PC-3 (cell line): ENCODE measurements around the gene NIT1. TPM values are rescaled to one million over a fixed set of nuclear protein-coding genes. Genes with fewer than 3 reads are reported as not detected.

Experiments used
- ATAC-seq: fragments of 200-7000 bp; cut with Tn5 transposase; 2 replicates; pipeline ENCODE4 v1.9.1; 2020; ENCODE audit warnings: mild to moderate bottlenecking, moderate library complexity
- BruUV-seq: library from RNA; stranded (reverse); fragments of 400-500 nt; replicated peaks from 2 replicates; lab custom pipeline; 2021; lab: Mats Ljungman, UMichigan
- CTCF ChIA-PET: fragments of 300-600 bp; sonication (Branson Sonifier 250); formaldehyde crosslinking; loops from one replicate; lab custom pipeline; 2022; ENCODE audit warnings: antibody characterized with exemption; lab: Charles Lee
- POLR2A ChIA-PET: fragments of 300-600 bp; sonication (Branson Sonifier 250); formaldehyde crosslinking; loops from one replicate; lab custom pipeline; 2022; ENCODE audit warnings: antibody characterized with exemption; ENCODE audit not compliant: unreplicated experiment; lab: Charles Lee
- DNase-seq: peaks from one replicate; pipeline ENCODE4 v3.0.0-alpha.2; 2015
- H2AFZ ChIP-seq: fragments of 300-600 bp; sonication (generic); 2 replicates; pipeline ENCODE4 v1.6.0; 2016; ENCODE audit warnings: antibody characterized with exemption, low read length
- H3F3A ChIP-seq: fragments of 300-600 bp; sonication (generic); one replicate; pipeline ENCODE4 v1.6.0; 2017; ENCODE audit warnings: antibody characterized with exemption, low read length, control low read depth, mild to moderate bottlenecking; ENCODE audit not compliant: unreplicated experiment
- H3K27ac ChIP-seq: fragments of 300-600 bp; sonication (generic); 2 replicates; pipeline ENCODE4 v1.5.1; 2016; ENCODE audit warnings: mild to moderate bottlenecking, low read length
- H3K27me3 ChIP-seq: fragments of 300-600 bp; sonication (generic); 2 replicates; pipeline ENCODE4 v1.6.1; 2016; ENCODE audit warnings: low read length, mixed read lengths
- H3K36me3 ChIP-seq: fragments of 300-600 bp; sonication (generic); 2 replicates; pipeline ENCODE4 v1.6.1; 2016; ENCODE audit warnings: low read depth, mixed run types, low read length, mixed read lengths
- H3K4me1 ChIP-seq: fragments of 300-600 bp; sonication (generic); 2 replicates; pipeline ENCODE4 v1.5.1; 2016; ENCODE audit warnings: low read length; ENCODE audit not compliant: insufficient read depth
- H3K4me2 ChIP-seq: fragments of 300-600 bp; sonication (generic); 2 replicates; pipeline ENCODE4 v1.6.0; 2016; ENCODE audit warnings: low read length
- H3K4me3 ChIP-seq: fragments of 300-600 bp; sonication (generic); 2 replicates; pipeline ENCODE4 v1.5.1; 2016; ENCODE audit warnings: mild to moderate bottlenecking, low read length, mixed read lengths
- H3K79me2 ChIP-seq: fragments of 300-600 bp; sonication (generic); 2 replicates; pipeline ENCODE4 v1.6.1; 2017; ENCODE audit warnings: low read length, mixed read lengths
- H3K9ac ChIP-seq: fragments of 300-600 bp; sonication (generic); 2 replicates; pipeline ENCODE4 v1.6.0; 2016; ENCODE audit warnings: mild to moderate bottlenecking, low read length
- H3K9me2 ChIP-seq: fragments of 300-600 bp; sonication (generic); replicated peaks from 2 replicates; pipeline ENCODE4 v1.6.1; 2016; ENCODE audit warnings: mixed run types, low read length, mixed read lengths
- H3K9me3 ChIP-seq: fragments of 300-600 bp; sonication (generic); 2 replicates; pipeline ENCODE4 v1.6.1; 2016; ENCODE audit warnings: low read length, mixed read lengths
- H4K20me1 ChIP-seq: fragments of 300-600 bp; sonication (generic); 2 replicates; pipeline ENCODE4 v1.6.1; 2016; ENCODE audit warnings: low read length, mixed read lengths
- EZH2 ChIP-seq: fragments of 300-600 bp; sonication (generic); IDR thresholded peaks from one replicate; pipeline ENCODE4 v1.6.1; 2017; ENCODE audit warnings: antibody characterized with exemption, mild to moderate bottlenecking, low read length; ENCODE audit not compliant: unreplicated experiment
- EZH2phosphoT487 ChIP-seq: fragments of 300-600 bp; sonication (generic); IDR thresholded peaks from 2 replicates; pipeline ENCODE4 v1.6.1; 2018; ENCODE audit warnings: mild to moderate bottlenecking, antibody characterized with exemption, low read length, borderline replicate concordance
- intact Hi-C: fragments of 100-400 bp; cut with micrococcal nuclease; formaldehyde crosslinking; loops from 2 replicates; pipeline ENCODE4 v1.9.0; 2023
- total RNA-seq: library from RNA; depleted of rRNA; stranded (reverse); fragments of >200 nt; gene quantifications from 2 replicates; pipeline ENCODE4 v1.2.3, GENCODE V29; 2014
- TF ChIP-seq, protein P1 (sequence below): fragments of 300-600 bp; sonication (generic); conservative IDR thresholded peaks from 2 replicates; pipeline ENCODE4 v1.5.1; 2017; ENCODE audit warnings: antibody characterized with exemption, low read depth, mild to moderate bottlenecking, low read length

The NIT1 gene
- total RNA-seq, 1 experiment from 2014 or later = 18.1 TPM

DNA sequence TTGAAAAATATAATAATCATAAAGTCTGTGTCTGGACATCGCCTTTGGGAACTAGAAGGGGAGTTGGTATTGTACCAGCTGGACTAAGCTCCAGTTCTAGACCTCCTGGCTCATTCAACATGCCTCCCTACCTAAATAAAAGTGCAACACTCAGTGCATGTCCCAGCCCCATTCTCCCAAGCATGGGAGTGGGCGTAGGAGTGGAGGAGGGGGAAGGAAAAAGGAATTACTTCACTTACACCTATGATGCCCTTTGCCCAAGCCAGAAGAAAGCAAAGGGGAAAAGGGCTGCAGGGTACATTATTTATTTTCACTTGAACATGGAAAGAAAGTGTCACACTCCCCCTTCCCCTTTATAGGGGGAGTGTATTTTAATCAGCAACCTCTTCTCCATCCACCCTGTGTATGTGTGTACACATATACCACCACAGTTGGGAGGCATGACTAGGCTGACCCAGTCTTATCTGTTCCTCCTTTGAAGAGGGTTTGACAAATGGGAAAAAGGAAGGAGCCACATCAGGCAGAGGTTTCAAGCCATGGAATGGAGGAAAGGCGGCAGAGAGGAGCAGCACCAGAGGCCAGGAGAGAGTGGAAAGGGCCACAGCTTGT, 3.2 kb downstream of the NIT1 start:
- no peak overlapping the region for H3K4me2 ChIP-seq
- H3K4me1 ChIP-seq = peaks cover 27% of the 10 kb centered on the region
- H3F3A ChIP-seq = no peaks in the 10 kb centered on the region
- H2AFZ ChIP-seq = no peak overlapping the region
- ATAC-seq (no peak), DNase-seq (no peak)
- intact Hi-C loops = no loop called here
- H3K27me3 ChIP-seq = no peaks in the 10 kb centered on the region
- no TSS peak for BruUV-seq
- POLR2A ChIA-PET = no interaction called here
- H3K9me3 ChIP-seq = no peaks in the 10 kb centered on the region
- no peak for TF ChIP-seq EZH2phosphoT487
- TF ChIP-seq EZH2 = no peak
- TF ChIP-seq, protein P1, sequence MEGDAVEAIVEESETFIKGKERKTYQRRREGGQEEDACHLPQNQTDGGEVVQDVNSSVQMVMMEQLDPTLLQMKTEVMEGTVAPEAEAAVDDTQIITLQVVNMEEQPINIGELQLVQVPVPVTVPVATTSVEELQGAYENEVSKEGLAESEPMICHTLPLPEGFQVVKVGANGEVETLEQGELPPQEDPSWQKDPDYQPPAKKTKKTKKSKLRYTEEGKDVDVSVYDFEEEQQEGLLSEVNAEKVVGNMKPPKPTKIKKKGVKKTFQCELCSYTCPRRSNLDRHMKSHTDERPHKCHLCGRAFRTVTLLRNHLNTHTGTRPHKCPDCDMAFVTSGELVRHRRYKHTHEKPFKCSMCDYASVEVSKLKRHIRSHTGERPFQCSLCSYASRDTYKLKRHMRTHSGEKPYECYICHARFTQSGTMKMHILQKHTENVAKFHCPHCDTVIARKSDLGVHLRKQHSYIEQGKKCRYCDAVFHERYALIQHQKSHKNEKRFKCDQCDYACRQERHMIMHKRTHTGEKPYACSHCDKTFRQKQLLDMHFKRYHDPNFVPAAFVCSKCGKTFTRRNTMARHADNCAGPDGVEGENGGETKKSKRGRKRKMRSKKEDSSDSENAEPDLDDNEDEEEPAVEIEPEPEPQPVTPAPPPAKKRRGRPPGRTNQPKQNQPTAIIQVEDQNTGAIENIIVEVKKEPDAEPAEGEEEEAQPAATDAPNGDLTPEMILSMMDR = no peak
- peaks cover 52% of the 10 kb centered on the region for H3K79me2 ChIP-seq
- H3K9me2 ChIP-seq = no peaks in the 10 kb centered on the region
- H3K27ac ChIP-seq = no peak overlapping the region
- H3K4me3 ChIP-seq = no peak overlapping the region
- no peaks in the 10 kb centered on the region for H4K20me1 ChIP-seq
- peaks cover 52% of the 10 kb centered on the region for H3K36me3 ChIP-seq
- CTCF ChIA-PET = no interaction called here
- H3K9ac ChIP-seq = no peak overlapping the region

DNA sequence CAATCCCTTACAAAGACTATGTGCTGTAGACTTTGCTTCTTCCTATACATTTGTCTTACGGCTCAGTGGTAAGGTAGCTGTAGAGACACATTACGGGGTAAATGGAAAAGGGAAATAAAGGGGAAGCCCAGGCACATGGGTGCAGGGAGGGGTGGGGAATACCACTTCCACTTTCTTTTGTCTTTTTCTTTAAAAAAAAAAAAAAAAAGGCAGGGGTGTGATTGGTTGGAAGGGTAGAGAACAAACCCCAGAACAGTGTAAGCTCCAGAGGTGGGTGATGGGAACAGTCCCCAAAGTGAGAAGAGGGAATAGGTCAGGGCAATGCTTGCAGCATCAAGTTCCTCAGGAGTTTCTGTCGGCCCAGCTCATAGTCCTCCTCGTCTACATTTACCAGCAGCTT, 3.9 kb downstream of the NIT1 start:
- H3K79me2 ChIP-seq = peaks cover 49% of the 10 kb centered on the region
- no peak overlapping the region for H3K4me2 ChIP-seq
- H3K27me3 ChIP-seq = no peaks in the 10 kb centered on the region
- ChIA-PET CTCF (no interaction called here), POLR2A (interaction anchor here (0.6 kb wide), 1 partner anchor 106 kb away, joined by 3 read pairs; no protein-coding TSS in a partner anchor)
- intact Hi-C loops = no loop called here
- no peak for DNase-seq
- H3F3A ChIP-seq = no peaks in the 10 kb centered on the region
- H3K4me1 ChIP-seq = peaks cover 21% of the 10 kb centered on the region
- no peaks in the 10 kb centered on the region for H3K9me3 ChIP-seq
- no peak for ATAC-seq
- no peak overlapping the region for H3K9ac ChIP-seq
- TF ChIP-seq, protein P1 = no peak
- TF ChIP-seq EZH2 (no peak), EZH2phosphoT487 (no peak)
- no peak overlapping the region for H3K4me3 ChIP-seq
- H2AFZ ChIP-seq = no peak overlapping the region
- no peaks in the 10 kb centered on the region for H4K20me1 ChIP-seq
- no TSS peak for BruUV-seq
- no peaks in the 10 kb centered on the region for H3K9me2 ChIP-seq
- peaks cover 54% of the 10 kb centered on the region for H3K36me3 ChIP-seq
- H3K27ac ChIP-seq = no peak overlapping the region

DNA sequence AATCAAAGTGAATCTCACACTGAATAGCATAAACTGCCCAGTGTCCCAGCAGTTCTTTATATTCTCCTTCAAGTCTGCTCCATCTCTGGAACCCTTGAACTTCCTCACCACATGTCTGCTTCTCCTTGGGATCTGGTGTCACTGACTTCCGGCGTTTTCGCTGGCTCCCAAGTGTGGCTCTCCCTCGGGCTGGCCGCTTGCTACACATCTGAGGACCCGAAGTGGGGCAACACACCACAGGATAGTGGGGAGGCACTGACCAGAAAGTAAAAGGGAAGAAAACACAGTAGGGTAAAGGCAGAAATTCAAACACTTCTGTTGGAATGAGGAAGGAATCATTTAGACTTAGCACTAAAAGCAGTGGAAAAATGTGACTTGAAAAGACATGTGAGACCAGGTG, 5.1 kb downstream of the NIT1 start:
- no peaks in the 10 kb centered on the region for H3K9me2 ChIP-seq
- H2AFZ ChIP-seq = no peak overlapping the region
- H3K9me3 ChIP-seq = no peaks in the 10 kb centered on the region
- no peak for DNase-seq
- ChIA-PET CTCF (no interaction called here), POLR2A (no interaction called here)
- intact Hi-C loops = no loop called here
- H3K4me2 ChIP-seq = no peak overlapping the region
- peaks cover 64% of the 10 kb centered on the region for H3K36me3 ChIP-seq
- TF ChIP-seq EZH2phosphoT487 = no peak
- TF ChIP-seq EZH2 = no peak
- TF ChIP-seq, protein P1 = no peak
- H3F3A ChIP-seq = no peaks in the 10 kb centered on the region
- no peak overlapping the region for H3K4me3 ChIP-seq
- no peaks in the 10 kb centered on the region for H3K27me3 ChIP-seq
- peaks cover 49% of the 10 kb centered on the region for H3K79me2 ChIP-seq
- peaks cover 20% of the 10 kb centered on the region for H3K4me1 ChIP-seq
- no TSS peak for BruUV-seq
- ATAC-seq = no peak
- H3K9ac ChIP-seq = no peak overlapping the region
- no peak overlapping the region for H3K27ac ChIP-seq
- H4K20me1 ChIP-seq = no peaks in the 10 kb centered on the region
